Measurements from ENCODE around the gene PCGF3.

PCGF3 gene

DNA sequence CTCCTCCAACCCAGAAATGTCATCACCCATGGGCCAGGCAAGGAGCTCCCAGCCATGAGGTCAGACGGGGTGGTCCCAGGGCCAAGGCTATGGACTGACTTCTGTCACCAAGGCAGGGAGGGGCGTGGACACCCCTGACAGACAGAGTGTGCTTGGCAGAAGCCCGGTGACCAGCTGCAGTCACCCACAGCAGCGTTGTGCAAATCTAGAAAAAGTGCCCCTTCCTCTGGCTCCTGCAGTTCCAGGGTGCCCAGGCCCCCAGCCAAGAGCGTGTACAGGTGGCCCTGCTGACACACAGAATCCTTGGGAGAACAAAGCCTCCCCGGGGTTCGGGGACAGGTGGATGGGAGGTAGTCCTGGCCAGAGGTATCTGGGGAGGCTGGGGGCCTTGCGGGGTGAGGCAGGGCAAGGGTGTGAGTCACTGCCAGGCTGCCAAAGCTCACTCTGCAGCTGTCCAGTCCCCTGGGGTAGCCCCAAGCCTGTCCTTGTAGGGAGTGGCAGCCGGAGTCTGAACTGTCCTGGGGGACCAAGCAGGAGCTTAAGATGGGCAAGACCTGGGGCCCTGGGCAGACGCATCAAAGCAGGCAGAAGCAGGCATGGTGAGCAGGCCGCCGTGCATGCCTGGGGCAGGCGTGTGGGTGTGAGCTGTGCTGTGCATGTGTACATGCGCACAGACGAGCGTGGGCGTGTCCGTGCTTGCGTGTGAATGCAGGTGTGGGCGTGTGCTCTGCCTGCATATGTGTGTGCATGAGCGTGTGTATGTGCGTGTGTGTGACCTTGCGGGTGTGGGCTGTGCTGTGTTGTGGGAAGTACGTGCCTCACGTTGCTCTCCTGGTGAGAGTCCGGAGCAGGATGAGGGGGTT lies 28.0 kb upstream of the PCGF3 start:
- ATAC-seq (no peak), DNase-seq (ENCODE audit: low spot score in 2 of 2) (no peak)
- H3K27ac Mint-ChIP-seq: peak overlapping the region; percentile 43
- H3K36me3 Mint-ChIP-seq: peaks cover 33% of the 10 kb centered on the region
- H3K4me1 Mint-ChIP-seq: peaks cover 24% of the 10 kb centered on the region
- no peak overlapping the region for H3K4me3 Mint-ChIP-seq
- no peaks in the 10 kb centered on the region for H3K9me3 Mint-ChIP-seq

DNA sequence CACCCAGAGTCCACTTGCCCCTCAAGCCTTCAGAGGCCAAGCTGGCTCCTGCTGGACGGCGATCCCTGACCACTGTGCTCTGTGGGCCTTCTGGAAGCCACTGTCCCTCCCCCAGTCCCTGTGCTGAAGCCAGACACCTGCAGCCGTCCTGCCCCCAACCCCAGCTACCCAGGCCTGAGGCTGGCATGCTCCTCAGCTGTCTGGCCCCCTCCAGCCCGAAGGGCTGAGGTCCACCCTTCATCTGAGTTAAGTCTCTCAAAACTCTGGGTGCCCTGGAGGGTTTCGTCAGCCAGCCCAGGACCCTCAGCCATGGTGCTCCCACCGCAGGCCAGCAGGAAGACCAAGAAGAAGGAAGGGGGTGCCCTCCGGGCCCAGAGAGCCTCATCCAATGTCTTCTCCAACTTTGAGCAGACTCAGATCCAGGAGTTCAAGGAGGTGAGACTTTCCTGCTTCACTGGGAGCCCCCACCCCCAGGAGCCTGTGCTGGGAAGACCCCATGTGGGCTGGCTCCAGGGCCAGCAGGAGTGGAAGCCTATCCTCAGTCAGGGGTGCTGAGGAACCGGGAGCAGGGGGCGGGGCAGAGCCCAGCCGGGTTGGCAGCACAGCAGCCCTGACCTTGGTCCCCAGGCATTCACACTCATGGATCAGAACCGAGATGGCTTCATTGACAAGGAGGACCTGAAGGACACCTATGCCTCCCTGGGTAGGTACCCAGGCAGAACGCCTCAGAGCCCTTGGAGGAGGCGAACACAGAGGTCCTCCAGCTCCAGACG lies 27.1 kb upstream of the PCGF3 start:
- Mint-ChIP-seq H3K4me1 (peaks cover 18% of the 10 kb centered on the region), H3K27ac (peak overlapping the region; percentile 43), H3K36me3 (peaks cover 24% of the 10 kb centered on the region), H3K4me3 (no peak overlapping the region), H3K9me3 (no peaks in the 10 kb centered on the region)
- DNase-seq (ENCODE audit: low spot score in 2 of 2): no peak
- no peak for ATAC-seq

DNA sequence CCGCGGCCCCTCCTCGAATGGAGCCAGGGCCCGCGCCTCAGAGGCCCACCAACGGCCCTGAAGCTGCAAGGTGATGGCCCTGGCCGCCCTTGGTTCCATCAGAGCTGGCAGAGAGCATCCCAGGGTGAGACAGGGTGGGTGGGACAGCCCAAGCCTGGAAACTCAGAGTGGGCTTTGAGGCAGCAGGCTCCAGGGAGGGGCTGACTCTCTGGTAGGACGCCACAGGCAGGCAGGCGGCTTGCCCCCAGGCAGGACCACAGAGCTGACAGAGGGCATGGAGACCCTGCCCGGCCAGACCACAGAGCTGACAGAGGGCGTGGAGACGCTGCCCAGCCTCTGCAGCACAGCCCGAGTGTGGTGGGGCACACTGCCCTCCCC lies 26.5 kb upstream of the PCGF3 start:
- Mint-ChIP-seq H3K9me3 (no peaks in the 10 kb centered on the region), H3K4me3 (no peak overlapping the region), H3K27ac (peak overlapping the region; percentile 43), H3K4me1 (peaks cover 24% of the 10 kb centered on the region), H3K36me3 (peaks cover 19% of the 10 kb centered on the region)
- ATAC-seq (no peak), DNase-seq (ENCODE audit: low spot score in 2 of 2) (no peak)

DNA sequence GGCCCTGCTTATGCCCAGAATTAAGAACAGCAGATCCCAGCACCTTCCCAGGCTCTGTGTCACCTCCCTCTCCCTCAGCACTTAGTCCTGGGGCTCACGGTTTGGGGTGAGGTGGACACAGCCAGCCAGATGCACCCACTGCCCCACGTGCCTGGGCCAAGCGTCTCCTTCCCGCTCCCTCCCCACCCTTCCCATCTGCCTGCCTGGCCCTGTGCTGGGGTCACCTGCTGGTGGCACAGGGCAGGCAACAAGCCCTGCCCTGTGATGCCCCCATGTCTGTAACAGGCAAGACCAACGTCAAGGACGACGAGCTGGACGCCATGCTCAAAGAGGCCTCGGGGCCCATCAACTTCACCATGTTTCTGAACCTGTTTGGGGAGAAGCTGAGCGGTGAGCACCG lies 26.0 kb upstream of the PCGF3 start:
- DNase-seq (ENCODE audit: low spot score in 2 of 2) (no peak), ATAC-seq (no peak)
- Mint-ChIP-seq H3K4me3 (peak overlapping the region; percentile 77), H3K4me1 (peaks cover 24% of the 10 kb centered on the region), H3K27ac (peak overlapping the region; percentile 81), H3K9me3 (no peaks in the 10 kb centered on the region), H3K36me3 (peaks cover 13% of the 10 kb centered on the region)

DNA sequence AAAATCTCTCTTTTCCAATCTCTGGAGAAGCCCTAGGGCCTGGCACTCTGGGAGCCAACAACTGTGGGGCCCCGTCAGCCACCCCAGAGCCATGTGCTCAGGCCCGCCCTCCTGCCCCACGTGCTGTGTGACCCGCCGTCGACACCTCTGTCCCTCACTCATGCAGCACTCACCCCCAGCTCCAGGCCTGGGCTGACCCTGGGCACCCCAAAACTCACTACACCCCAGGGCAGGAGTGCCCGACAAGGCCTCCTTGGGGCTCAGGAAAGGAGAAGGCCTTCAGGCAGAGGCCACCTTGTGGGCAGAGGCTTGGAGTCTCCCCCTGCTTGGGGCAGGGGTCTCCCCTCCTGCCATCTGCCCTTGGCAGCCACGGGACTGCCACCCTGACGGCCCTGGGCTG lies 25.5 kb upstream of the PCGF3 start:
- H3K27ac Mint-ChIP-seq: peak overlapping the region; percentile 81
- peak overlapping the region; percentile 77 for H3K4me3 Mint-ChIP-seq
- H3K4me1 Mint-ChIP-seq: peaks cover 23% of the 10 kb centered on the region
- peaks cover 10% of the 10 kb centered on the region for H3K36me3 Mint-ChIP-seq
- H3K9me3 Mint-ChIP-seq: no peaks in the 10 kb centered on the region
- no peak for DNase-seq (ENCODE audit: low spot score in 2 of 2)
- ATAC-seq: no peak

DNA sequence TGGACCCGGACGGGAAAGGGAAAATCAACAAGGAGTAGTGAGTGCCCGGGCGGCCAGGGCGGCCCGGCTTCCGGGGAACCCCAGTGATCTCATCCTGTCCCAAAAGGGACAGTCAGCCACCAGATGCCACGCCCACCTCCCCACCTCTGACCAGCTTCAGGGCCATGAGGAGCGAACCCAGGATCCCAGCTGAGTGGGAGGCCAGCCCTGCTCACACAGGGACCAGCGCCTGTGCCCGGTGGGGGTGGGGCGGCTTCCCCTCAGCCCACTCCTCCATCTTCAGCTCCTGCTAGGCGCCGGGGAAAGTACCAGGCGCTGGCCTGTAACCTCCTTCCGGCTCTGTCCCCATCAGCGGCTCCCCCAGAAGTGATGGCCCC lies 25.1 kb upstream of the PCGF3 start:
- Mint-ChIP-seq H3K4me1 (peaks cover 20% of the 10 kb centered on the region), H3K36me3 (peaks cover 6% of the 10 kb centered on the region), H3K27ac (peak overlapping the region; percentile 81), H3K9me3 (no peaks in the 10 kb centered on the region), H3K4me3 (peak overlapping the region; percentile 77)
- ATAC-seq (peak; percentile 42), DNase-seq (ENCODE audit: low spot score in 2 of 2) (no peak)

DNA sequence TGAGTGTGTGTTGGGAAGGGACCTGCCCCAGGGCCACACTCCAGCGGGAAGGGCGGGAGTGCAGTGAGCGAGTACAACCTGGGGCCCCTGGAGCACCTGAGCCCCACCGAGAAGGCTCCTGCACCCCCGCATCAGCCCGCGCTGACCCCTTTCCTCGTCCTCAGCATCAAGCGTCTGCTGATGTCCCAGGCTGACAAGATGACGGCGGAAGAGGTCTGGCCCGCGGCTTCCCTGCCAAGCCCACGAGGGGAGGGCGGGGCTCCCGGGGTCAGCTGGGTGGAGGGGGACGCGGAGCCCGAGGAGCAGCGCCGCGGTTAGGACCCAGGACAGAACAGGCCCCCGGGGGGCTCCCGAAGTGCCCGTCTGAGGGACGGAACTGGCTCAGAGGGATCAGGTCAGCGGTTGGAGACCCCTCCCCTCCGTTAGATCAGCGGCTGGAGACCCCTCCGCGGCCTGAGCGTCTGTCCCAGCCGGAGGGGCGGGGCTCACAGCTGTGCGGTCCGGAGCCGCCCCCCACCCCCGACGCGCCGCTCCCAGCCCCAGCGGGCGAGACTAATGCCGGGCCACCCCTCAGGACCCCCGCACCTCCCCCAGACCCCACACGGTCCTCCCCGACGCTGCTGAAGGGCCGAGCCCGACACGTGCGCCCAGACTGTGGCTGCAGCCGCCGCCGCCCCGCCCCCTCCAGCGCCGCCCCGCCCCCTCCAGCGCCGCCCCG lies 24.5 kb upstream of the PCGF3 start:
- H3K9me3 Mint-ChIP-seq: no peaks in the 10 kb centered on the region
- peaks cover 5% of the 10 kb centered on the region for H3K36me3 Mint-ChIP-seq
- peak overlapping the region; percentile 77 for H3K4me3 Mint-ChIP-seq
- peaks cover 20% of the 10 kb centered on the region for H3K4me1 Mint-ChIP-seq
- ATAC-seq (peak; percentile 77), DNase-seq (ENCODE audit: low spot score in 2 of 2) (peak; percentile 55 to 83)
- peak overlapping the region; percentile 81 for H3K27ac Mint-ChIP-seq

DNA sequence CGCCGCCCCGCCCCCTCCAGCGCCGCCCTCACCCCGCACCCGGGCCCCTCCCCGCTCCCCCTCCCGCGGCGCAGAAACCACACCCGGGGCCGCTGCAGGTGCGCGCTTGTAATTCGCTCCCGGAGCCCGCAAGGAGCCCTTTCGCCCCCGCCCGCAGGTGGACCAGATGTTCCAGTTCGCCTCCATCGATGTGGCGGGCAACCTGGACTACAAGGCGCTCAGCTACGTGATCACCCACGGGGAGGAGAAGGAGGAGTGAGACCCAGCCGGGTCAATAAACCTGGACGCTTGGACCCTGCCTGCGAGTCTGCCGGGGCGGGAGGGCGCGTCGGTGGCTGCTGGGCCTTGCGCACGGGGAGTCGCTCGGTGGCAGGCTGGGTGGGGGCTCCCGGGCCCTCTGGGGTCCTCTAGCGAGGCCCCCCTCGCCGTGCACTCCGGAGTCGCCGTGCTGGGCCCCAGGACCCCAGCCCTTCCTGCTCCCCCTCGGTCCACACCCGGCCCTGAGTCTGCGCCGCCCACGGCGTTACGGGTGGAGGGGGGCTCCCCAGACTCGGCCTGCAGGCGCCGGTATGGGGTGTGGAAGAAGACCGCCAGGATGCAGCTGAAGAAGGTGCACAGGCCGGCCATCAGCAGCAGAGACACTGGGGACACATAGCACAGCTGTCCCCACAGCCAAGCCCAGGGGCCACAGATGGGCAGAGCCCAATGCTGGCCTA lies 23.7 kb upstream of the PCGF3 start:
- Mint-ChIP-seq H3K4me1 (peaks cover 20% of the 10 kb centered on the region), H3K4me3 (peak overlapping the region; percentile 77), H3K27ac (no peak overlapping the region), H3K9me3 (no peaks in the 10 kb centered on the region), H3K36me3 (peaks cover 5% of the 10 kb centered on the region)
- DNase-seq (ENCODE audit: low spot score in 2 of 2) (peak in 1 of 2 donors; percentile 75), ATAC-seq (no peak)

DNA sequence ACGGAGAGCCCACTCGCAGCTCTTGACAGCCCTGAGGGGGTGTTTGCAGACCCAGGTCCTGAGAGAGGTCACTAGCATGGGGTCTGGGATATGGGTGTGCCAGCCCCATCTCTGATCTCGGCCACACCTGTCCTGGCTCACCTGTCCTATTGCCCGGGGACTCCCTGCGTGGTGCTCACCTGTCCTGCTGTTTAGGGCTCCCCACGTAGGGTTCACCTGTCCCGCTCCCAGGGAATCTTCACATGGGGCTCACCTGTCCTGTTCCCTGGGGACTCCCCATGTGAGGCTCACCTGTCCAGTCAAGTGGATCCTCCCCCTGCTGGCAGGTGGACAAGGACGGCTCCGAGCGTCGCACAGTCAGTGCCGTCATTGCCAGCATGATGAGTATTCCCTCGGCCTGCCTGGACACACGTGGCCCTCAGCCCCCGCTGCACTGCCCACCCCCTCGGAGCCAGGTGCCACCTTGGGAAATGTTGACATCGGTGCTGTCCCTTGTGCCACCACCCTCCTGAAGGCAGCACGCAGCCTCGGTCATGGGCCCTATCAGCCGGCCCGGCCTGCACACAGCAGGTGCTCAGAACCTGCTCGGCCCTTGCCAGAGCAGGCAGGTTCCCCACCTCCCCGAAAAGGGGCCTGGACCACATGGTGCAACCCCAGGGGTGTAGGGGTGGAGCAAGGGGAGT lies 23.0 kb upstream of the PCGF3 start:
- DNase-seq (ENCODE audit: low spot score in 2 of 2) (no peak), ATAC-seq (no peak)
- Mint-ChIP-seq H3K36me3 (peaks cover 5% of the 10 kb centered on the region), H3K27ac (no peak overlapping the region), H3K4me3 (peak overlapping the region; percentile 29), H3K4me1 (peaks cover 22% of the 10 kb centered on the region), H3K9me3 (no peaks in the 10 kb centered on the region)

DNA sequence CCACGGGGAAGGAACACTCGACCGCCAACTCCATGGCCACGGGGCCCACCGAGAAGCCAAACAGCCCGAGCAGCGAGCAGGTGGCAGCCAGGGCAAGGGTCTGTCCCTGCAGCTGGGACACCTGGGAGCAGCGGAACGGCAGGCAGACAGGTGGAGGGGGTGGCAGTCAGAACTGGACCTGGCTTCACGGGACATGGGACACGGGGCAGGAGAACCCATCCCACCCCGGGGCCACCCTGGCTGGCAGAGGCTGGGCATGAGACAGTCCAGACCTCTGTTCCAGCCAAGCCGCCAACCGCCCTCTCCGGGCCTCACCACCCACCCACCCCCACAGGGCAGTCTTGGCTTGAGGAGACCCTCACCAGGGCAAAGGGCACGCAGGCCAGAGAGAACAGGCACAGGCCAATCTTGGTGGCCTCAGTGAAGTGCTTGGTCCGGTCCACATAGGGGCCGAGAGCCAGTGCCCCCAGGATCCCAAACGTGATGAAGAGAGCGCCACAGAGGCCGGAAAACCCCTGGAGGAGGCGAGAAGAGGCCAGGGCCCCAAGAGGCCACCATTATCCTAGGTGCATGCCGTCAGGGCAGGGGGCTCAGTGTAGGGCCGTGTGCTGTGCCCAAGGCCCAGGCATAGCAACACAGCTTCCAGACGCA lies 22.3 kb upstream of the PCGF3 start:
- H3K4me1 Mint-ChIP-seq: peaks cover 25% of the 10 kb centered on the region

DNA sequence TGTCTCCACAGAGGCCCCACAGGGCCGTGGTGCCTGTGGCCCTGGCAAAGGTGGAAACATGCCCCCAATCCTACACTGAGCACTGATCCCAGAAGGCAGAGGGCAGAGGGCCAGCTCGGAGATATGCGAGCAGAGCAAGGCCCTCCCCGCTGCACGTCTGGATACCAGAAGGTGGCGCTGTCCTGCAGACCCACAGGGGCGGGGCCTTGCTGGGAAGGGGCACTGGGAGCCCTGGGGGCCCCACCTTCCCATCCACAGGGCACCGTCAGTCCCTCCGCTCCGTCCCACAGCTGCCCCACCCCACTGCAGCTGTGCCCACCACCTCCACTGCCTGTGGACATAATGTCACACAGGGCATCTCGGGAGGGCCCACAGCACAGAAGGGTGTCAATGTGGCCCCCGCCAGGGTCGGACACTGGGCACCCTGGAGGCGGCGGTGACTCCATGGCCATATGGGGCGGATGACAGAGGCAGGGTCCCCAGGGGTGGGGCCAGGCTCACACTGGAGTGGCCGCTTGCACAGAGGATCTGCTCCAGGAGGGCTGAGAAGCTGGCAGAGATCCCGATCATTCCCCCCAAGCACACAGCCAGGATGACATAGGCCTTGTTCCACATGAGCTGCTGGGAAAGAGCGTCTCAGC lies 21.5 kb upstream of the PCGF3 start:
- ATAC-seq (peak; percentile 12), DNase-seq (ENCODE audit: low spot score in 2 of 2) (no peak)
- H3K9me3 Mint-ChIP-seq: no peaks in the 10 kb centered on the region
- H3K4me1 Mint-ChIP-seq: peaks cover 25% of the 10 kb centered on the region
- no peak overlapping the region for H3K27ac Mint-ChIP-seq
- H3K4me3 Mint-ChIP-seq: no peak overlapping the region
- peaks cover 5% of the 10 kb centered on the region for H3K36me3 Mint-ChIP-seq

More for the DNA sequence above, 22.3 kb upstream of the PCGF3 start:
- no peak for DNase-seq (ENCODE audit: low spot score in 2 of 2)
- no peak overlapping the region for H3K27ac Mint-ChIP-seq
- no peak overlapping the region for H3K4me3 Mint-ChIP-seq
- no peaks in the 10 kb centered on the region for H3K9me3 Mint-ChIP-seq
- peak; percentile 1 for ATAC-seq
- H3K36me3 Mint-ChIP-seq: peaks cover 5% of the 10 kb centered on the region

DNA sequence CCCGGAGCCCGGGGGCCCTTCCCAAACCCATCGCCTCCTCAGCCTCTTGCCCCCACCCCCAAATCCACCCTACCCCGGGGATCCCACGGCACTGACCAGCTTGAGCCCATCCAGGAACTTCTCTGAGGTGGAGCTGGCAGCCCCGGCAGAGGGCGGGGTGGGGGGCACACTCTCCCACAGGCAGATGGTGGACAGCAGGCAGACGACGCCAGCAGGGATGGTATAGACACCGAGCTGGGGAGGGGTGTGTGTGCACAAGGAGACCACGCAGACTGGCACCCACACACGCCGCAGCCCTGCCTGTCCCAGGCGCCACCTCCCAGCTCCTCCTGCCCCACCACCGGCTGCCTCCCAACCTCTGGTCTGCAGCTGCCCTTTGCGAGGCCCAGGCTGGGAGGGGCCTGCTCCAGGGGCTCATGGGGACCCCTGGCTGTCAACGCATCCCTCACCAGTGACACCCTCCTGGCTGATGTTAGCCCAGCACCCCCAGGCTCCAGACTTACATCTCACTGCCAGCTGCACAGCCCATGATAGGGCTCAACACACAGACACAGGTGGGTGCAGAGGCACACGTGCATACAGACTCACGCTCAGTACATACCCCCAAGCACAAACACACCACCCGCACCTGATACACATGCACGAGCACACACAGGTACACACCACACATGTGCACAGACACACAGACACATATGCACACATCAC lies 20.9 kb upstream of the PCGF3 start:
- Mint-ChIP-seq H3K4me1 (peaks cover 25% of the 10 kb centered on the region), H3K27ac (no peak overlapping the region), H3K9me3 (no peaks in the 10 kb centered on the region), H3K4me3 (no peak overlapping the region), H3K36me3 (peaks cover 5% of the 10 kb centered on the region)
- ATAC-seq (no peak), DNase-seq (ENCODE audit: low spot score in 2 of 2) (no peak)

DNA sequence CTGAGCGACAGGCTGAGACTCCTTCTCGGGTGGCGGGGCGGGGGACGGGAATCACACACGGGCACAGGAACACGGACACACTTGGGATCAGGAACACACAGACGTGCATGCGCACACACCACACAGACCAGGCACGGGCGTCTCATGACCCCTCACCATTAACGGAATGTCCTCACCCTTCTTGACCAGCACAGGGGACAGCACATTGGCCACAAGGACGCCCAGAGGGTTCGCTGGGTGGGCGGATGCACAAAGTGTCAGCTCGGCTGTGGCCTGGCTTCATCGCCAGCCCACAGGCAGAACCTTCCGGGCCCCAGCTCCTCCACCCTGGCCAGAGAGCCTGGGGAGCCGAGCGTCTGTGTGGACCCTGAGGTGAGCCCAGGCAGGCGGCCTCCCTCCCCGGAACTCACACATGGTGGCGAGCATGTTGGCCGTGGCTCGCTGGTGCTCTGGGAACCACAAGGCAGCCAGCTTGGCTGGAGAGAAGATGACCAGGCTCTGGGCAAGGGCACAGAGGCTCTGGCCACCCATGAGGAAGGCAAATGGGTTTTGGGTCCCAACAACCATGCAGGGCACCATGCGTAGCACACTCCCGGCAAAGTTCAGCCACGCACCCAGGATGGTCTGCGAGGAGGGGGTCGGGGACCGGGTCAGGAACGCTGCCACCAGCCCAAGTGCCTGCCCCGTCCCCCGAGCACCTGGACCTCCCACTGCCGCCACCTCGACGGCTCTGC lies 19.8 kb upstream of the PCGF3 start:
- Mint-ChIP-seq H3K4me3 (no peak overlapping the region), H3K36me3 (peaks cover 2% of the 10 kb centered on the region), H3K27ac (no peak overlapping the region), H3K9me3 (no peaks in the 10 kb centered on the region), H3K4me1 (peaks cover 14% of the 10 kb centered on the region)
- no peak for ATAC-seq
- no peak for DNase-seq (ENCODE audit: low spot score in 2 of 2)

Data from stimulated activated effector memory CD8-positive, alpha-beta T cell treated with anti-CD3 and anti-CD28 coated beads, Interleukin-12 subunit alpha, Interleukin-12 subunit beta, amount 100 ng/mL, for 72 hours (primary cell).